NB4 (cell line): Measurements from ENCODE around the gene PBX3.

ENCODE experiments used
- DNase-seq: peaks from one replicate; pipeline ENCODE4 v3.0.0; 2010; ENCODE audit warnings: low read depth
- H3K4me3 ChIP-seq: one replicate; pipeline ENCODE4 v1.5.1; 2011; ENCODE audit warnings: mild to moderate bottlenecking, low read depth, low read length, moderate library complexity
- MYC ChIP-seq: IDR thresholded peaks from 2 replicates; pipeline ENCODE4 v1.6.1; 2011; ENCODE audit warnings: low read depth, low read length
- POLR2A ChIP-seq: IDR thresholded peaks from 2 replicates; pipeline ENCODE4 v1.6.1; 2011; ENCODE audit warnings: mild to moderate bottlenecking; ENCODE audit not compliant: insufficient read length; ENCODE audit errors: extremely low read depth
- TF ChIP-seq, protein P1 (sequence below): IDR thresholded peaks from one replicate; pipeline ENCODE4 v1.5.1; 2012; ENCODE audit warnings: low read depth, low read length
- TF ChIP-seq, protein P2 (sequence below): IDR thresholded peaks from 2 replicates; pipeline ENCODE4 v1.6.1; 2011; ENCODE audit warnings: low read depth, low read length

Gene PBX3

DNA sequence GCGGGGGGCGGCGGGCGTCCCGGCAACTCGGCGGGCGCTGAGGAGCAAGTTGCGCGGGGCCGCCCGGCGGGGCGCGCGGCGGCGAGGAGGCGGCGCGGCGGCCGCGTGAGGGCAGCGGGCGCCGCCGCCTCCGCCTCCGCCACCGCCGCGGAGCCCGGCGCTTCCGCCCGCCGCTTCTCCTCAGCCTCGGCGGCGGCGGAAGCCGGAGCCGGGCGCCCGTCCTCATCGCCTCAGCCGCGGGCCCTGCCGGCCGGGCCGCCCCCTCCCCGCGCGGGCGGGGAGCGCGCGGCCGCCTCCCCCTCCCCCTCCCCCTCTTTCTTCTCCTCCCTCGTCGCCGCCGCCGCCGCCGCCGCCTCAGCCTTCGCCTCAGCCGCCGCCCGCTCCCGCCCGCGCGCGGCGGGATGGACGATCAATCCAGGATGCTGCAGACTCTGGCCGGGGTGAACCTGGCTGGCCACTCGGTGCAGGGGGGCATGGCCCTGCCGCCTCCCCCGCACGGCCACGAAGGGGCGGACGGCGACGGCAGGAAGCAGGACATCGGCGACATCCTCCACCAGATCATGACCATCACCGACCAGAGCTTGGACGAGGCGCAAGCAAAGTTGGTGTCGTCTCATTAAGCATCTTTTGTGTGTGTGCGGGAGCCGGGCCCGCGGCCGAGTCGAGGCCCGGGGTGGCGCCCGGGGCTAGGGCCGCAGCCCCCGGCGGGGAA is at the start of gene PBX3:
TSS of gene PBX3 (plus strand) at position 321 of the 712 bp plus-strand sequence.
- H3K4me3 ChIP-seq, result peak within 1 kb of the TSS; percentile 62
- TF ChIP-seq, protein P1, sequence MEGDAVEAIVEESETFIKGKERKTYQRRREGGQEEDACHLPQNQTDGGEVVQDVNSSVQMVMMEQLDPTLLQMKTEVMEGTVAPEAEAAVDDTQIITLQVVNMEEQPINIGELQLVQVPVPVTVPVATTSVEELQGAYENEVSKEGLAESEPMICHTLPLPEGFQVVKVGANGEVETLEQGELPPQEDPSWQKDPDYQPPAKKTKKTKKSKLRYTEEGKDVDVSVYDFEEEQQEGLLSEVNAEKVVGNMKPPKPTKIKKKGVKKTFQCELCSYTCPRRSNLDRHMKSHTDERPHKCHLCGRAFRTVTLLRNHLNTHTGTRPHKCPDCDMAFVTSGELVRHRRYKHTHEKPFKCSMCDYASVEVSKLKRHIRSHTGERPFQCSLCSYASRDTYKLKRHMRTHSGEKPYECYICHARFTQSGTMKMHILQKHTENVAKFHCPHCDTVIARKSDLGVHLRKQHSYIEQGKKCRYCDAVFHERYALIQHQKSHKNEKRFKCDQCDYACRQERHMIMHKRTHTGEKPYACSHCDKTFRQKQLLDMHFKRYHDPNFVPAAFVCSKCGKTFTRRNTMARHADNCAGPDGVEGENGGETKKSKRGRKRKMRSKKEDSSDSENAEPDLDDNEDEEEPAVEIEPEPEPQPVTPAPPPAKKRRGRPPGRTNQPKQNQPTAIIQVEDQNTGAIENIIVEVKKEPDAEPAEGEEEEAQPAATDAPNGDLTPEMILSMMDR, result no peak
- TF ChIP-seq MYC, result no peak
- peak; percentile 63 for DNase-seq

DNA sequence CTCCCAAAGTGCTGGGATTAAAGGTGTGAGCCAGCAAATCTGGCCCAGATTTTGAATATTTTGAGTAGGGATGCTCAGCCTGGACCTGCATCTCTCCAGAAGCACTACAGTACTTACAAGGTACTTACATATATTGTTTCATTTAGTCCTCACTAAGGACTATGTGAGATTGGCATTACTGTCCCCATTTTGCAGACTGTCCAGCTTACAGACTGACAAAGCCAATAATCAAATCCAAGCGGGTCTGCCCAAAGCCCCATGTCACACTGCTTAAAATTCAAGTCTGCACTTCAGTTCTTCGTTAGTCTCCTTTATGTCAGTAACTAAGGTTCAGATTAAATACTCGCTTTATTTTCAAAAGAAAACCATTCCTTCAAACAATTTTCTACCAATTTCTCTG is 47.3 kb upstream of the PBX3 start:
- TF ChIP-seq POLR2A (no peak), MYC (no peak)
- TF ChIP-seq, protein P2, sequence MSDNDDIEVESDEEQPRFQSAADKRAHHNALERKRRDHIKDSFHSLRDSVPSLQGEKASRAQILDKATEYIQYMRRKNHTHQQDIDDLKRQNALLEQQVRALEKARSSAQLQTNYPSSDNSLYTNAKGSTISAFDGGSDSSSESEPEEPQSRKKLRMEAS, result no peak
- TF ChIP-seq, protein P1, result no peak
- no peak overlapping the region for H3K4me3 ChIP-seq
- no peak for DNase-seq

DNA sequence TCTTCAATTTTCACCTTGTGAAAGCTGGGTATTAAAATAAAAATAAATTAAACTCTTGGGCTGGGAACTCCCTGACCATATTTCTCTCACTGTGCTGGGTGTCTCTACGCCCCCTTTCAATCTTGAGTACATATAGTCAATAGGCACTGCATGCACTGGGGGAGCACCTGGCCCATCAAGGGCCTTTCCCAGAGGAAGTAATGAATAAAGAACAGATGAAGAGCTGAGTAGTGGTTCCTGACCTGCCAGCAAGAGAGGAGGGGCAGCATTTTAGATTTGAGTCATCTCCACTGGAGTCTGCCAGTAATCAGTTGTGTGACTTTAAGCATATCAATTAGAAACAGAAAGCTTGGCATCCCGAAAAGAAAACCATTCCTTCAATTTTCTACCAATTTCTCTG is 46.4 kb upstream of the PBX3 start:
- no peak for DNase-seq
- H3K4me3 ChIP-seq, result no peak overlapping the region

DNA sequence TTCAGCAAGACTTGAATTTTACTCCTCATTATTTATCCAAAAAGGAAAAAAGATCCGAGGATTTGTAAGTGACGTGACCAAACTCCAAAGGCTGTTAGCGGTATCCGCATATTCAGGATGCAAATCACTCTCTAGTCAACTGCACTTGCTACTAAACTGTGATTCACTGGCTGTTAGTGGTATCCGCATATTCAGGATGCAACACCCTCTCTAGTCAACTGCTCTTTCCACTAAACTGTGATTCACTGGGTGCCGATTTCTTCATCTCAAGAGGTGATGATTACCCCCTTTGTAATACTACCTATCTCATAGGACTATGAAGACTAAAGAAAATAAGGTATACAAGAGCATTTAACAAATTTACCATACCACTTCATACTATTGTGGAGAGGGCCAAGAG is 45.8 kb upstream of the PBX3 start:
- no peak overlapping the region for H3K4me3 ChIP-seq
- DNase-seq, result no peak
- TF ChIP-seq POLR2A (no peak), MYC (no peak)
- TF ChIP-seq, protein P1, result no peak
- TF ChIP-seq, protein P2, result no peak

More for the DNA sequence above, 46.4 kb upstream of the PBX3 start:
- TF ChIP-seq POLR2A, result no peak
- no peak for TF ChIP-seq MYC
- TF ChIP-seq, protein P2, result no peak

DNA sequence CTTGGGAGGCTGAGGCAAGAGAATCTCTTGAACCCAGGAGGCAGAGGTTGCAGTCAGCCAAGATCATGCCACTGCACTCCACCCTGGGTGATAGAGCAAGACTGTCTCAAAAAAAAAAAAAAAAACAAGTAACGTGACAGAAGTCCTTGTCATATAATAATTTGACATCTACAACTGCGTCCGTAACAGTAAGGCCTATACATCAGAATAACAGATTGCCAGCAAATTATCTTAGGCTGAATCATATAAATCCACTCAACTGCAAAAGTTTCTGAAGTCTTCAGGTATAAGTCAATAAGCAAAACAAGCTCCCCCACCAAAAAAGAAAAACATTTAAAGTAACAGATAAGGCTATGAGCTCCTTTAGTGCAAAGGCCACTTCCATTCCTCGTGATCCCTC is 43.5 kb upstream of the PBX3 start:
- no peak for DNase-seq
- TF ChIP-seq POLR2A (no peak), MYC (no peak)
- TF ChIP-seq, protein P1, result no peak
- TF ChIP-seq, protein P2, result no peak
- no peak overlapping the region for H3K4me3 ChIP-seq

DNA sequence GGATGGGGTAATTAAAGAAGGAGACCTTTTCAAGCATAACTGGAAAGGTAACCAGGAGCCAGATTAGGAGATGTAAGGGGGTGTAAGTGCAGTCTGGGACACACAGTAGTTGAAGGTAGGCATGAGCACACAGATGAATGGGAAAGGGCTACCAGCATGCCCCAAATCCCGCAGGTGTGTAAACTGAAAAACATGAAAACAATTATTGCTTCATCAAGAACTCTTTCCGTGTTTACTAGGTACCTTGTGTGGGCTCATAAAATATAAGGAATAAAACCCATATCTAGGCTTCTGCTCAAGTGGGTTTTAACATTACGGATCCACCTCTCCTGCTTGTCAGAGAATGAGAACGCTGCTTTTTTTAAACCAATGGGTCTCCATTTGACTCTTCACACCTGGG is 41.3 kb upstream of the PBX3 start:
- H3K4me3 ChIP-seq, result peak overlapping the region; percentile 92
- TF ChIP-seq, protein P1, result no peak
- TF ChIP-seq, protein P2, result no peak
- TF ChIP-seq MYC, result no peak
- TF ChIP-seq POLR2A, result no peak

More for the DNA sequence above, 41.3 kb upstream of the PBX3 start:
- DNase-seq, result no peak
